HG02970 (cell line): ENCODE data around the gene THAP10.
A peak's percentile ranks its signal among the peaks of the same experiment; 100 is the strongest.
"Not testable (repeated sequence)": the region's sequence is repeated elsewhere in the genome, so short reads cannot be mapped to it uniquely, and the experiment has no call there.

Experiments
- ATAC-seq: cut with Tn5 transposase; IDR thresholded peaks from one replicate; pipeline ENCODE4 v1.9.1; 2021; ENCODE audit warnings: mild to moderate bottlenecking, moderate library complexity, moderate number of reproducible peaks; ENCODE audit not compliant: unreplicated experiment, low FRiP score

THAP10 gene

GRCh38 chr15:70892002-70892911, at the start of gene THAP10, which contains the start of gene LRRC49:
Gene THAP10 (minus strand): TSS chr15:70892433. CDS start chr15:70892272, 161 bp downstream.
Gene LRRC49 (plus strand): TSS chr15:70892826. CDS start chr15:70892895, 69 bp downstream.
- peak; percentile 78 for ATAC-seq

- ATAC-seq = no peak
These were observed 44.1 kb upstream of the THAP10 start for GRCh38 chr15:70936326-70936725.

- ATAC-seq = no peak
These were observed 43.4 kb upstream of the THAP10 start for GRCh38 chr15:70935631-70936030.

GRCh38 chr15:70933411-70933810, 41.2 kb upstream of the THAP10 start:
- no peak for ATAC-seq

GRCh38 chr15:70932397-70932796, 40.2 kb upstream of the THAP10 start:
- no peak for ATAC-seq

- ATAC-seq = no peak
These were observed 39.6 kb upstream of the THAP10 start for GRCh38 chr15:70931821-70932220.

- not testable (repeated sequence) for ATAC-seq
These were observed 34.7 kb upstream of the THAP10 start for GRCh38 chr15:70926914-70927313.

- no peak for ATAC-seq
These were observed 31.3 kb upstream of the THAP10 start for GRCh38 chr15:70923311-70924080.

- ATAC-seq = no peak
These were observed 29.9 kb upstream of the THAP10 start for GRCh38 chr15:70922119-70922518.

GRCh38 chr15:70920981-70921696, 28.9 kb upstream of the THAP10 start:
- ATAC-seq = no peak

- no peak for ATAC-seq
These were observed 25.7 kb upstream of the THAP10 start for GRCh38 chr15:70917955-70918354.

- no peak for ATAC-seq
These were observed 24.3 kb upstream of the THAP10 start for GRCh38 chr15:70916531-70916930.

GRCh38 chr15:70912187-70912586, 20.0 kb upstream of the THAP10 start:
- ATAC-seq = no peak

GRCh38 chr15:70910958-70911357, 18.7 kb upstream of the THAP10 start:
- no peak for ATAC-seq

- no peak for ATAC-seq
These were observed 15.7 kb upstream of the THAP10 start for GRCh38 chr15:70907784-70908471.

- ATAC-seq = no peak
These were observed 14.6 kb upstream of the THAP10 start for GRCh38 chr15:70906842-70907241.

- ATAC-seq = no peak
These were observed 9.9 kb upstream of the THAP10 start for GRCh38 chr15:70902107-70902506.

GRCh38 chr15:70892912-70893560, 803 bp upstream of the THAP10 start:
- ATAC-seq = no peak

- no peak for ATAC-seq
These were observed 9.9 kb downstream of the THAP10 start for GRCh38 chr15:70882361-70882760.

- no peak for ATAC-seq
These were observed 11.5 kb downstream of the THAP10 start for GRCh38 chr15:70880781-70881180.
